NCI-H1105 (cell line): ENCODE data around the gene LENEP.
"Not testable (repeated sequence)": the region's sequence is repeated elsewhere in the genome, so short reads cannot be mapped to it uniquely, and the experiment has no call there.

Source experiments
- DNase-seq: peaks from one replicate; lab custom pipeline; 2025; lab: John Stamatoyannopoulos, UW

LENEP gene

DNA sequence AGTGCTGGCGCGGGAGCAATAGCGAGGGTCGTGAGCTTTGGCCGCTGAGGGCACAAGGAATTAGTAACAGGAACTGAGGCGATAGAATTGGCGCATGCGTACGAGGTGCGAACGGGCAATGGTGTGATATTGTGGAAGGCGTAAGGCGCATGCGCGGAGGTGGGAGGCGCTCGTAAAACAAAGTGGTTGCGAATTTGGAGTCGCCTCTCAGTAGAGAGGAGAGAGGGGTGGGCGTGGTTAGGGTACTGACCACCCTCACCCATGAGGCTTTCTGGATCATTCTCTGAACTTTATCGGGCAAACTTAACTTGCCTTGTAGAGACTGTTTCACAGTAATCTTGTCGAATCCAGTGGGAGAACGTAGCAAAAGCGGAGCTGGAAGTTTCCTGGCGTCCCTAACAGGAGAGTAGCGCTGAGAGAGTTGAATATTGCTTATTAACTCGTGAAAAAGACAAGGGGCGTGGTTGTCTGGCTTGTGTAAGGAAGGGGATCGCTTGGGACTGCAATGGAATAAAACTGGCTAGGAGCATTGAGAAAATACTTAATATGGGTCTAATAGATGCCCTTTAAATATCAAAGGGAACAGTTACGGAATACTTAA is 18.5 kb upstream of the LENEP start:
- peak; percentile 96 for DNase-seq

DNA sequence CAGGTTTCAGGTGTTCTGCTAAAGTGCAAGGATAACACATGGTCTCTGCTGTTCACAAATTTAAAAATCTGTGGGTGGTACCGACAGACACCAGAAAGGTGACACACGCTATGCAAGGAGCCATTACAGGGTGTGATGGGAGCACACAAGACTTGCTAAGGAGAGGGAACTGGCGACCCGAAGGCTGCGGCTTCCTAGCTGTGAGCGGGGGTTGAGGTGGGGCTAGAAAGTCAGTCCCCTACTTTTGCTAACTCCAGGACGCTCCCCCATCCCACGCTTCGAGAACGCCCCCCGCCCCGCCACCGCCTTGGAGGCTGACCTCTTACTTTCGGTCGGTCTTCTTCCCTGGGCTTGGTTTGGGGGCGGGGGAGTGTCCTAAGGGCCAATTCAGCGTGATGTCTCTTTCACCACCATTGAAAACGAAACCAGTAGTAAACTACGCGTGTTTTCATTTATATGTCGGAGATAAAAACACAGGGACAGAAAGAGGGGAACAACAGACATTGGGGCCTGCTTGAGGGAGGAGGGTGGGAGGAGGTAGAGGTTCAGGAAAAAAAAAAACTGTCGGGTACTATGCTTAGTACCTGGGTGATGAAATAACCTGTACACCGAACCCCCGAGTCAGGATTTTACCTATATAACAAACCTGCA is 17.9 kb upstream of the LENEP start:
- DNase-seq, result no peak

GRCh38 chr1:154977762-154978161 is 15.6 kb upstream of the LENEP start:
- not testable (repeated sequence) for DNase-seq

- no peak for DNase-seq
These were observed 15.0 kb upstream of the LENEP start for GRCh38 chr1:154978360-154978759.

DNA sequence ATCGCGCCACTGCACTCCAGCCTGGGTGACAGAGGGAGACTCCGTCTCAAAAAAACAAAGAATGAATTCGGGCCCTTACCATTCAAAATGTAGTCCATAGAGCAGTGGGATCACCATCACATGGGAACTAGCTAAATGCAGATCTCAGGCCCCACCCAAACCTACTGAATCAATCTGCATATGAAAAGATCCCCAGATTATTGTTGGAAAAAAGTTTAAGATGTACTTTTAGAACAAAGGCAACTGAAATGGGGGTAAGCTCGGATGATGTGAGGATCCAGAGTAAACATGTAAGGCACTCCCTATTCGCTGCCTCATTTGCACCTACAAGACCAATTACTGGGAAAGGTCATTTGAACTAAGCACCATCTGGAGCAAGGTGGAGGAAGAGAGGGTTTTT is 11.0 kb upstream of the LENEP start:
- DNase-seq, result no peak

DNA sequence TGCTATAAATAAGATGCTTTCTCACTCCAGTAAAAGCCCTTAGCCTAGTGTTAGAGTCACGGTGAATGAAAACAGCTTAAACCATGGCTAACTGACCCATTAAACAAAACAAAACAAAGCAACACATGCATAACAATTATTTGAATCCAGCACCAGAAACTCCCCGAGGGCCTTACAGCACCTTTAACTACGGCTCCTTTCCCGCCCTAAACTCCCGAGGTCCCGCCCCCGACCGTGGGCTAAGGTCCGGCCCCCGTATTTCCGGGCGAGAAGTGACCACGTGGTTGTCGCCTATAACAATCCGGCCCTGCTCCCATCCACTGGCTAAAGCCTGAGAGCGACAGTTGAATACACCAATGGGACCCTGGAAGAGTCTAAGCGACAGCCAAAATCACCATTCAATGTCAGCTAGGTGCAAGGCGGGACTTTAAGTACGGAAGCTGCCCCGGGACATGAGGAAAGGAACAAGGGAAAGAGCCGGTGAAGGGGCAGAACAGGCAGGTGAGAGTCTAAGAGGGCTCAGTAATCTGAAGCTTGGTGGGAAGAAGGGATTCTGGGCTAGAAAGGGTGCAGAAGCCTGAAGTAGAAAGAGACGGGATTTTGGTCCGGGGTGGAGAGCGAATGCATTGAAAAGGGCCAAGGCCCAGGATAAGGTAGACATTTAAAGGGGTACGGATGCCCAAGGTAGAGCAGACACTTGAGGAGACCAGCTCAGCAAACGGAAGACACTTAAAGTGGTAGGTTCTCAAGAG is 10.3 kb upstream of the LENEP start, which contains the start of gene FLAD1:
Gene FLAD1, plus strand, starts transcription at position 448 of the 752 bp plus-strand sequence. CDS start 351 bp downstream, outside the sequence.
- peak; percentile 99 for DNase-seq

GRCh38 chr1:154983776-154984466 is 9.5 kb upstream of the LENEP start:
- no peak for DNase-seq

GRCh38 chr1:154986736-154987135 is 6.7 kb upstream of the LENEP start:
- DNase-seq, result not testable (repeated sequence)

- no peak for DNase-seq
These were observed 6.1 kb upstream of the LENEP start for GRCh38 chr1:154987326-154987725.

DNA sequence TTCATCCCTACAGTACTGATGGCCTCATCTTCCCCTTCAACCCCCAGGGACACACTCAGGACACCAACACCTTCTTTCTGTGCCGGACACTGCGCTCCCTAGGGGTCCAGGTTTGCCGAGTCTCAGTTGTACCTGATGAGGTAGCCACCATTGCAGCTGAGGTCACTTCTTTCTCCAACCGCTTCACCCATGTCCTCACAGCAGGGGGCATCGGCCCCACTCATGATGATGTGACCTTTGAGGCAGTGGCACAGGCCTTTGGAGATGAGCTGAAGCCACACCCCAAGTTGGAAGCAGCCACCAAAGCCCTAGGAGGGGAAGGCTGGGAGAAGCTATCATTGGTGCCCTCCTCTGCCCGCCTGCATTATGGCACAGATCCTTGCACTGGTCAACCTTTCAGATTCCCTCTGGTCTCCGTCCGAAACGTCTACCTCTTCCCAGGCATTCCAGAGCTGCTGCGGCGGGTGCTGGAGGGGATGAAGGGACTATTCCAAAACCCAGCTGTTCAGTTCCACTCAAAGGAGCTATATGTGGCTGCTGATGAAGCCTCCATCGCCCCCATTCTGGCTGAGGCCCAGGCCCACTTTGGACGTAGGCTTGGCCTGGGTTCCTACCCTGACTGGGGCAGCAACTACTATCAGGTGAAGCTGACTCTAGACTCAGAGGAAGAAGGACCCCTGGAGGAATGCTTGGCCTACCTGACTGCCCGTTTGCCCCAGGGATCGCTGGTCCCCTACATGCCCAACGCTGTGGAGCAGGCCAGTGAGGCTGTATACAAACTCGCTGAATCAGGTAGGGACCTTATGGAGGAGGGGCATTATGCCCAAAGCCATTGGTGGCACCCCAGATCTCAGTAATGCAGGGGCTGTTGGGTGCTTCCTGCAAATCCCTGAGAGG is 5.1 kb upstream of the LENEP start:
- DNase-seq, result no peak

DNA sequence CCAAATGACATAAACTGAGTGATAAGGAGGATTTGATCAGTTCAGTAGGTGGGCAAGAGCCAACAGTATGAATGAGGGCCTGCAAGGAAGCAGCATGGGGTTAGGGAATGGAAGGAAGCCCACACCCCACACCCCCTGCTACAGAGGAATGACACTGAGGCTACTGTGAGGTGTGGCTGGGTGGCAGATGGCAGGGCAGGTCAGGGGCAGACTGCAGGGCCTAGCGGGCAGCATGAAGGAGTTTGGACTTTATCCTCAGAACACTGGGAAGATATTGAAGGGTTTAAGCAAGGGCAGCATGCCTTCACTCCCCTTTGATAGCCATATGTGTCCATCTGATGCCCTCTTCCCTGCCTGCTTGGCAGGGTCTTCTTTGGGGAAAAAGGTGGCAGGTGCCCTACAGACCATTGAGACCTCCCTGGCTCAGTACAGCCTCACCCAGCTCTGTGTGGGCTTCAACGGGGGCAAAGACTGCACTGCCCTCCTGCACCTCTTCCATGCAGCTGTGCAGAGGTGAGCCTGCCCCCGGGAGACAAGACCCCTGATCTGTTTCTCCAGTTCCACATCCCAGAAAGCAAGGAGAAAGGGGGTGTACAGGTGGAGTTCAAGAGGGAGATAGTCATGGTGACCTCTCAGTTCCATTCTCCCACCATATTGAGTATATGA is 4.1 kb upstream of the LENEP start:
- no peak for DNase-seq

GRCh38 chr1:154990276-154990675 is 3.1 kb upstream of the LENEP start:
- DNase-seq, result no peak

DNA sequence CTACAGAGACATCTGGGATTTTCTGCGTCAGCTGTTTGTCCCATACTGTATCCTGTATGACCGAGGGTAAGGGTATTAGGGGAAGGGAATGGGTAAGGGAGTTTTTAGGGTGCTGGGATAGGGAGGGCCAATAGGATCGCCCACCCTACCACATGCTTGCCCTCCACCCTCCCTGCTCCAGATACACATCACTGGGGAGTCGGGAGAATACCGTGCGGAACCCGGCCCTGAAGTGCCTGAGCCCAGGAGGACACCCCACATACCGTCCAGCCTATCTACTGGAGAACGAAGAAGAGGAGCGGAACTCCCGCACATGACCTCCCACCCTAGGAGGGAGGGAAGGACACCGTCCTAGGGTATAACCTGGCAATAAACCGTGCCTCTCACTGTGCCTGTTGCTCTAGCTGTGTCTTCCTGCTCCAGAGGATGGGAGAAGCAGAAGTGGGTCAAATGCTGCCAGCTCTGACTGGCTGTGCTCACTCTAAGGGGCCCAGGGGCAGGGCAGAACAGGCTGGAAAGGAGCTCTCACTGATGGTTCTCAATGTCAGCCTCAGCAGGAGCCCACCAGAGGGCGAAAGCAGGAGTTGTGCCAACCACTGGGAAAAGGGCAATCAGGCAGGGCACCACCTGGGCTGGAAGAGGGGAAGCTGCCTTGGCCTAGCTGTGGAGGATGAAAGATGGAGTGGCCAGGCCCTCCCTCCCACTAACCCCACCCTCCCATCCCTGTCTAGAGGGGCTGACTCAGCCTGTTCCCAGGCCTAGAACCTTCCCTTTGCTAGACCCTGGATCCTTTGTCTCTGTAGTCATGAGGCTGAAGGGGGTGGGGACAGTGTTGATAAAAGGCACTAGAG is 440 bp upstream of the LENEP start:
- peak; percentile 36 for DNase-seq

DNA sequence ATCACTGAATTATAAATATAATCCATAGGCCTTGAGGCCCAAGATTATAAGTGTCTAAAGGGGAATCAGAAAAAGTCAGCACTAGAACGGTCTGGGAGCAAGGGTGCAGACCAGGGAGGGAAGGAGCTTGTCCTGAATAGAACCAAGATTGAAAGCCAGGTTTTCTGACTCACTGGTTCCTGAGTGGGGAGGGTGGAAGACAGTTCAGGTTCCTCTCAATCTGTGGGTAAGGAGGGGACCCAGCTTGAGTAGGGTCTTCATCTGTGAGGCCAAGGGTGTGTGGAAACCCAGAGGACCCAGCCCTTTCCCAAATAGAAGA is 842 bp downstream of the LENEP start:
- DNase-seq, result no peak

DNA sequence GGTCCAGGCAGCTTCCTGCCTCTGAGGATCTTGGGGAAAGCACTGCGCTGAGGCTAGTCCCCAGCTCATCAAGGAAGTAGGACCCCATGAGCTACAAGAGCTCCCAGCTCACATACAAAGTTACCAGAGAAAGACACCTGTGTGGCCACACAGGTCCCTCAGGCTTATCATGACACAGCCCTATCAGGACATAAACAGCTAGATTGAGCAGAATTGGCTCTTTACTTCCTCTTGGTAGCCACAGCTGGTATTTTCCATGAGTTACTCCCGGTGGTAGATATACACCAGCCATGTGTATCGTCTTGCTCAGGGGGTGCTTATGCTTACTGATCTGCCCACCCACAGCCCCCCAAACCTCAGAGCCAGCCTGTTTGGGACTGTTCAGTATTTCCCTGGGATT is 1.2 kb downstream of the LENEP start:
- no peak for DNase-seq

DNA sequence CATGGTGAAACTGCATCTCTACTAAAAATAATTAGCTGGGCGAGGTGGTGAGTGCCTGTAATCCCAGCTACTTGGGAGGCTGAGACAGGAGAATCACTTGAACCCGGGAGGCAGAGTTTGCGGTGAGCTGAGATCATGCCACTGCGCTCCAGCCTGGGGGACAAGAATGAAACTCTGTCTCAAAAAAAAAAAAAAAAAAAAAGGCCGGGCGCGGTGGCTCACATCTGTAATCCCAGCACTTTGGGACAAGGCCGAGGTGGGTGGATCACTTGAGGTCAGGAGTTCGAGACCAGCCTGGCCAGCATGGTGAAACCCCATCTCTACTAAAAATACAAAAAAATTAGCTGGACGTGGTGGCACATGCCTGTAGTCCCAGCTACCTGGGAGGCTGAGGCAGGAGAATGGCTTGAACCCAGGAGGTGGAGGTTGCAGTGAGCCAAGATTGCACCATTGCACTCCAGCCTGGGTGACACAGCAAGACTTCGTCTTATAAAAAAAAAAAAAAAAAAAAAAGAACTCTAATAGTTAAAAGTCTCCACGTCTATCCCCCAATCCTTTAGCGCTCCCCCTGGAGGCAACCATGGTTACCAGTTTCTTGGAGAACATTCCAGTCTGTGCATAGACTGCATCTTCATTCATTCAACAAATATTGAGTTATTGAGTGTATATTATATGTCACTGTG is 2.1 kb downstream of the LENEP start:
- not testable (repeated sequence) for DNase-seq

GRCh38 chr1:154996966-154997701 is 3.7 kb downstream of the LENEP start:
- DNase-seq, result no peak

DNA sequence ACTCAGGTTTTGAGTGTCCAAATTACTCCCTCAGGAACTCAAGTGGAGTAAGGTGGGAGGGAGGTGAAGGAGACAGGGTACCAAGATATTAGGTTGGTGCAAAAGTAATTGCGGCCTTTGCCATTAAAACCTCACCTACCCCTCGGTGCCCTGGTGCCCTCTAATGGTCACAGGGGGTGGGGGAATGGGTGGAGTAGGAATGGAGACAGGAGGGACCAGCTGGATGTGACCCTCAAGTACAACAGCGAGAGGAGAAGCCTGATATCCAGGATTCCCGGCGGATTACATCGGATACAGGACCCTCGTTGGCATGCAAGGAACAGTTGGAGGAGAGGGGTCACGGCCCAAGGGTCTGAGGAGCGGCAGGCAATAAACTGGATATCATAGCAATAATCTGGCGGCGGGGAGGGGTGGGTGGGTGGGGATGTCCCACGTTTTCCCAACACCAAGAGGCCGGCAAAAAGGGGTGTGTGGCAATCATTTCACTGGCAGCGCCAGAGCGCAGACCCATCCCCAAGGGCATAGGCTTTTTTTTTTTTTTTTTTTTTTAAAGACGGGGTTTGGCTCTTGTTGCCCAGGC is 4.9 kb downstream of the LENEP start:
- DNase-seq, result no peak
